Mesenchymal stem cell (in vitro differentiated cells and primary cell): ENCODE results near the gene RET.

ENCODE experiments used
- DNase-seq: peaks from one replicate; pipeline ENCODE4 v3.0.0-alpha.2; 2013
- H2AFZ ChIP-seq: one replicate; pipeline ENCODE4 v1.6.1; 2013; ENCODE audit warnings: low read depth, mild to moderate bottlenecking, control low read depth, inconsistent platforms, low read length, moderate library complexity
- H2AK5ac ChIP-seq: 2 replicates; pipeline ENCODE4 v1.6.1; 2013; ENCODE audit warnings: low read length, moderate library complexity, mild to moderate bottlenecking, inconsistent platforms; ENCODE audit not compliant: severe bottlenecking
- H2BK120ac ChIP-seq: one replicate; pipeline ENCODE4 v1.6.1; 2013; ENCODE audit warnings: low read depth, mild to moderate bottlenecking, inconsistent platforms, low read length, moderate library complexity
- H2BK12ac ChIP-seq, 2 experiments: one replicate each; pipeline ENCODE4 v1.6.1; 2013; ENCODE audit warnings: inconsistent platforms in 2 of 2, low read length in 2 of 2, mild to moderate bottlenecking in 2 of 2, moderate library complexity in 2 of 2, control low read depth in 1 of 2
- H2BK15ac ChIP-seq: one replicate; pipeline ENCODE4 v1.6.1; 2013; ENCODE audit warnings: mild to moderate bottlenecking, low read depth, inconsistent platforms; ENCODE audit not compliant: poor library complexity, severe bottlenecking
- H2BK5ac ChIP-seq: 2 replicates; pipeline ENCODE4 v1.6.1; 2013; ENCODE audit warnings: low read depth, mild to moderate bottlenecking, low read length, control low read depth, inconsistent platforms; ENCODE audit not compliant: poor library complexity, severe bottlenecking
- H3K14ac ChIP-seq, 2 experiments: one replicate each; pipeline ENCODE4 v1.6.1; 2013; ENCODE audit warnings: inconsistent platforms in 2 of 2, low read length in 2 of 2, control low read depth in 1 of 2, mild to moderate bottlenecking in 1 of 2, moderate library complexity in 1 of 2
- H3K18ac ChIP-seq, 2 experiments: one replicate each; pipeline ENCODE4 v1.6.1; 2013; ENCODE audit warnings: inconsistent platforms in 2 of 2, low read length in 2 of 2, control low read depth in 1 of 2, low read depth in 1 of 2, mild to moderate bottlenecking in 1 of 2
- H3K23ac ChIP-seq, 2 experiments: one replicate each; pipeline ENCODE4 v1.6.1; 2013; ENCODE audit warnings: inconsistent platforms in 2 of 2, low read length in 2 of 2, mild to moderate bottlenecking in 2 of 2, moderate library complexity in 2 of 2, control low read depth in 1 of 2
- H3K27ac ChIP-seq: 2 replicates; pipeline ENCODE4 v1.5.1; 2013; ENCODE audit warnings: mild to moderate bottlenecking, moderate library complexity, low read length, control low read depth, inconsistent platforms; ENCODE audit not compliant: poor library complexity, severe bottlenecking
- H3K27me3 ChIP-seq, 2 experiments: 2 replicates each; pipeline versions ENCODE4 v1.6.1 to v1.7.0; 2013; ENCODE audit warnings: low read length in 2 of 2, mild to moderate bottlenecking in 2 of 2, moderate library complexity in 2 of 2, control low read depth in 1 of 2, inconsistent platforms in 1 of 2; ENCODE audit not compliant: control insufficient read depth in 1 of 2, insufficient read depth in 1 of 2
- H3K36me3 ChIP-seq, 2 experiments: 2 replicates each; pipeline versions ENCODE4 v1.6.1 to v1.7.0; 2013; ENCODE audit warnings: low read length in 2 of 2, control low read depth in 1 of 2, inconsistent platforms in 1 of 2, low read depth in 1 of 2, mild to moderate bottlenecking in 1 of 2; ENCODE audit not compliant: insufficient read depth in 2 of 2, control insufficient read depth in 1 of 2
- H3K4ac ChIP-seq, 2 experiments: one replicate each; pipeline ENCODE4 v1.6.1; 2013; ENCODE audit warnings: inconsistent platforms in 2 of 2, low read length in 2 of 2, mild to moderate bottlenecking in 2 of 2, moderate library complexity in 2 of 2, control low read depth in 1 of 2, low read depth in 1 of 2
- H3K4me1 ChIP-seq: 2 replicates; pipeline ENCODE4 v1.6.1; 2013; ENCODE audit warnings: low read depth, low read length, control low read depth; ENCODE audit not compliant: control insufficient read depth, insufficient read depth
- H3K4me2 ChIP-seq: 2 replicates; pipeline ENCODE4 v1.6.1; 2013; ENCODE audit warnings: low read length, mild to moderate bottlenecking, inconsistent platforms; ENCODE audit not compliant: poor library complexity, severe bottlenecking
- H3K4me3 ChIP-seq, 2 experiments: 2 replicates each; pipeline versions ENCODE4 v1.5.1 to v1.7.0; 2013; ENCODE audit warnings: low read length in 2 of 2, mild to moderate bottlenecking in 2 of 2, control low read depth in 1 of 2, low read depth in 1 of 2; ENCODE audit not compliant: insufficient read depth in 1 of 2
- H3K79me1 ChIP-seq: replicated peaks from 2 replicates; pipeline ENCODE4 v1.6.1; 2013; ENCODE audit warnings: mild to moderate bottlenecking, control low read depth, low read length, inconsistent platforms; ENCODE audit not compliant: poor library complexity, severe bottlenecking
- H3K9ac ChIP-seq: 2 replicates; pipeline ENCODE4 v1.7.0; 2013; ENCODE audit warnings: mild to moderate bottlenecking, low read length, moderate library complexity
- H3K9me3 ChIP-seq: 2 replicates; pipeline ENCODE4 v1.7.0; 2013; ENCODE audit warnings: mild to moderate bottlenecking, low read length; ENCODE audit not compliant: control insufficient read depth
- H4K8ac ChIP-seq: one replicate; pipeline ENCODE4 v1.6.1; 2013; ENCODE audit warnings: inconsistent platforms, mild to moderate bottlenecking, low read length, moderate library complexity
- H4K91ac ChIP-seq: one replicate; pipeline ENCODE4 v1.6.1; 2013; ENCODE audit warnings: mild to moderate bottlenecking, low read length, inconsistent platforms
- WGBS: methylation state at CpG from one replicate; pipeline ENCODE4 v1.1.7; 2013; ENCODE audit warnings: mixed read lengths; 5-methylcytosine and 5-hydroxymethylcytosine counted together

Gene RET

DNA sequence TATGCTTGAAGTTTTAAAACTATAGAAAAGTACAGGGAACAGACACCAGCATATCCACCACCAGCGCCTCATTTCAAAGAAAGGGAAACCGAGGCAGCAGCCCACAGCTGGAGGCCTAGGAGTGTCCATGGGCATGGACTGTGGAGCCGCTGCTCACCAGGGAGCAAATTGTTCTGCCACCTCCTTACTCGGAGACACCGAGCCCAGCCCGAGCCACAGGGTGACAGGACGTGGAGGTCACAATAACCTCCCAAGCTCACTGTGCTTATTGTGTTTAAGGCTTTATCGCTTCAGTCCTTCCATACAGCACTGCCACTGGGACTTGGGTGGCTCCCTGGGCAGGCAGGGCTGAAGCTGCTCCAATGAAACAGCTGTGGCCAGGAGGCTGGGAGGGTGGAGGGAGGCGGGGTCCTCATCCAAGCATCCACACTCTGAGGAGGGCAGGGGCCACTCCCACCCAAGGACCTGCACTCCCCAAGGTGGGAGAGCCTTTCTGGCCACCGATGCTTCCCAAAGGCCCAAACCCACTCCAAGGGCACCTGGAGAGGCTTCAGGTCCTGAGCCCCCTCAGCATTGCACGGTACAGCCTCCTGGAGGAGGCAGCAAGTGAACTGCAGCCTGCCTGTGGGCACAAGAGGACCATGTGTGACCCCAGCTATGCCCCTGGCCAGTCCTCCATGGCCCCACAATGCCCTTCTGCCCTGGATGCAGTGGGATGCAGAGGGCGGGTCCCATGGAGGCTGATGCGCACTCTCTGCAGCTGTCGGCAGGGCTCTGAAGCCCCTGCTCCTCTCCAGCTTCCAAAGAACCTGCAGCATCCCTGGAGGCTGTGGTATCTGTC, 38.7 kb upstream of the RET start:
- H3K18ac ChIP-seq, result no peak overlapping the region
- no peaks in the 10 kb centered on the region for H3K79me1 ChIP-seq
- no peaks in the 10 kb centered on the region for H3K36me3 ChIP-seq
- H2BK12ac ChIP-seq, result no peak overlapping the region
- H2AK5ac ChIP-seq, result no peak overlapping the region
- no peak overlapping the region for H4K8ac ChIP-seq
- no peak overlapping the region for H3K4ac ChIP-seq
- H3K27me3 ChIP-seq, result no peaks in the 10 kb centered on the region
- H3K9me3 ChIP-seq, result peaks cover 3% of the 10 kb centered on the region
- no peak overlapping the region for H3K9ac ChIP-seq
- peak overlapping the region; percentile 7 for H4K91ac ChIP-seq
- no peak overlapping the region for H3K23ac ChIP-seq
- no peak overlapping the region for H2AFZ ChIP-seq
- no peak overlapping the region for H2BK5ac ChIP-seq
- H3K14ac ChIP-seq, result no peak overlapping the region
- DNase-seq, result no peak
- H2BK15ac ChIP-seq, result no peak overlapping the region
- H3K27ac ChIP-seq, result no peak overlapping the region
- no peak overlapping the region for H3K4me2 ChIP-seq
- 86% methylated on average over 14 of the region's 14 CpGs for WGBS
- H3K4me1 ChIP-seq, result peaks cover 4% of the 10 kb centered on the region
- no peak overlapping the region for H3K4me3 ChIP-seq
- no peak overlapping the region for H2BK120ac ChIP-seq

DNA sequence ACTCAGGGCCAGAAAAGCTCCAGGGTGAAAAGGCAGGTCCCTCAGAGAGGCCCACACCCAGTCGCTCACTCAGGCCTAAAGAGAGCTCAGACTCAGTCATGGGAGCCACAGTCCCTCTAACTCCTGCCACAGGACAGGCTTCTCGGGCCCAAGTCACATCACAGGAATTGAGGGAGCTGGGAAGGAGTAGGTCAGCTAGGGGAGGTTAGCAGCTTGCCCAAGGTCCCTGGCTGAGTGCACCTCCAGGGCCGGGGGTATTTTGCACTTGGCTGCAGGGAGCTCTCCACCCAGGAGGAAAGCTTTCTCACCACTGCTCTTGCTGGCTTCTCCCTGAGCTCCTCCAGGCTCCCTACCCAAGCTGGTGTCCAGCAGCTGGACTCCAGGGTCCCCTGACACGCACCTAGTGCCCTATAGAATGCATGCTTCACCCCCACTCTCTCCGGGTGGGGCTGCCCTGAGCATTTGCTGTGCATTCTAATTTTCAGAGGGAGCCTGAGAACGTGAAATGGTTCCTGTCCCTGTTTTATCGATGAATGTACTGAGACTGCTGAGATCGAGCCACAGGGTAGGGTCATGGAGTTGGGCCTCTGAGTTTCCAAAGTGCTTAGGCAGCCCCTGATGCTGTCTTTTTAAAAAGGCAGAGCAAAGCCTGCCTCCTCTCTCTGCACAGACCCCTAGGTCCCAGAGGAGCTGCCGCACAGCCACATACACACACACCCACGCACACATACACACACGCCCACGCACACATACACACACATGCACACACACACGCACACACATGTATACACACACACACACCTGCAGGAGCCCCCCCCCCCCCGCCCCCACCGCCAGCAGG, 37.9 kb upstream of the RET start:
- DNase-seq, result no peak
- Histone ChIP-seq H4K8ac (no peak overlapping the region), H3K18ac (no peak overlapping the region), H3K4me3 (no peak overlapping the region), H2BK15ac (no peak overlapping the region), H3K9ac (no peak overlapping the region), H2AFZ (no peak overlapping the region), H3K36me3 (no peaks in the 10 kb centered on the region), H2BK5ac (no peak overlapping the region), H3K4me2 (no peak overlapping the region), H3K23ac (no peak overlapping the region), H3K27me3 (no peaks in the 10 kb centered on the region), H3K4ac (no peak overlapping the region), H2BK12ac (no peak overlapping the region), H3K27ac (no peak overlapping the region), H3K14ac (no peak overlapping the region), H3K4me1 (peaks cover 9% of the 10 kb centered on the region), H2BK120ac (no peak overlapping the region), H4K91ac (no peak overlapping the region), H3K9me3 (no peaks in the 10 kb centered on the region), H2AK5ac (no peak overlapping the region), H3K79me1 (no peaks in the 10 kb centered on the region)
- 85% methylated on average over 13 of the region's 15 CpGs for WGBS

DNA sequence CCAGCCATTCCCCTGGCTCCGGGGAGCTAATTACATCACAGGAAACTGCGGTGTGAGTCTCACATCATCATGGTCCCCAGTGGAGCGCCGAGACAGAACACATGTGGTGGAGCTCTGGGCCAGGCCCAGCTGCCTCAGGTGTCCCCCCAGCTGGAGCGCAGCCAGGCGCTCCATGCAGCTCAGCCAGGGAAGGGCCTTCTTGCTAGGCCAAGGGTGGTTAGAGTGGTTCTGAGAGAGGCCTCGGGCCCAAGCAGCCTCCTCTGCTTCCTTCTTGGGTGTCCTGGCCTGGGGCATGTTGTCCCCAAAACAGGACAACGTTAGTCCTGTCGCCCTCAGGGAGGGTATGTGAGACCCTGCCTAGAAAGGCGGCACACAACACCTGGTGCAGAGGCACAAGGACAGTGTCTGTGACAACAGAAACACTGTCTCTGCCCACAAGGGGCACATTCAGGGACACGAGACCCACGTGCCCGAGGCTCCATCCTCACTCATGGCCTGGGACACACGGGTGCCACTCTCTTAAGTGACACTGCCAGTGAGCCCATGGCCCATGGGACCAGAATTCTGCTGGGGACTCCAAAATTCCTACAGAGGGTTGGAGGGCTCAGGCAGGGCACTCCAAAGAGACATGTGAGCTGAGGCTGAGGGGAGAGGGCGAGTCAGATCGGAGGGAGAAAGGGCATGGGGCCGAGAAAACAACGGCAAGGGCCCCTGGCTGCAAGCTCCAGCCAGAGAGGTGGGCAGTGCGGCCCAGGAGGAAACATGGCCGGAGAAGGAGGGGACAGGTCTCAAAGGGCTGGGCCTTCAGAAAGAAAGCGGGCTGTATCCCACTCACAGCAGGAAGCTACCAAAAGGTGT, 37.0 kb upstream of the RET start:
- H3K4me1 ChIP-seq, result peaks cover 17% of the 10 kb centered on the region
- no peak overlapping the region for H3K23ac ChIP-seq
- H2BK120ac ChIP-seq, result no peak overlapping the region
- no peak overlapping the region for H3K4me2 ChIP-seq
- no peak overlapping the region for H3K18ac ChIP-seq
- H2BK12ac ChIP-seq, result no peak overlapping the region
- no peaks in the 10 kb centered on the region for H3K9me3 ChIP-seq
- DNase-seq, result no peak
- no peak overlapping the region for H4K8ac ChIP-seq
- H2AFZ ChIP-seq, result no peak overlapping the region
- no peak overlapping the region for H3K4me3 ChIP-seq
- no peaks in the 10 kb centered on the region for H3K27me3 ChIP-seq
- H2BK5ac ChIP-seq, result no peak overlapping the region
- H3K36me3 ChIP-seq, result no peaks in the 10 kb centered on the region
- H2AK5ac ChIP-seq, result no peak overlapping the region
- no peak overlapping the region for H3K4ac ChIP-seq
- H3K79me1 ChIP-seq, result no peaks in the 10 kb centered on the region
- H3K9ac ChIP-seq, result no peak overlapping the region
- WGBS, result 84% methylated on average over 21 of the region's 21 CpGs
- H3K27ac ChIP-seq, result no peak overlapping the region
- H4K91ac ChIP-seq, result no peak overlapping the region
- peak overlapping the region in 1 of 2 experiments; percentile 13 for H3K14ac ChIP-seq
- H2BK15ac ChIP-seq, result no peak overlapping the region
